Motor neuron (in vitro differentiated cells): ENCODE measurements around the gene TRPT1. TPM values are rescaled to one million over a fixed set of nuclear protein-coding genes. Genes with fewer than 3 reads are reported as not detected.
A peak's percentile ranks its signal among the peaks of the same experiment; 100 is the strongest.

ENCODE experiments used
- ATAC-seq, 8 experiments: fragments of 200-7000 bp; cut with Tn5 transposase; replicated peaks in 6 of 8; 2 replicates each; pipeline ENCODE4 v1.8.0; 2021; ENCODE audit warnings: mild to moderate bottlenecking in 8 of 8, moderate library complexity in 8 of 8
- H3K27ac ChIP-seq, 2 donors: fragments of 250-450 bp; sonication (Bioruptor Pico); 2 replicates each; pipeline ENCODE4 v1.9.0; 2021; ENCODE audit warnings: antibody characterized with exemption in 2 of 2, mild to moderate bottlenecking in 2 of 2, moderate library complexity in 1 of 2
- H3K4me1 ChIP-seq, 2 donors: fragments of 250-450 bp; sonication (Bioruptor Pico); replicated peaks in 1 of 2; 2 replicates each; pipeline ENCODE4 v1.6.1; 2021; ENCODE audit warnings: antibody characterized with exemption in 2 of 2, mild to moderate bottlenecking in 2 of 2, moderate library complexity in 1 of 2
- H3K4me3 ChIP-seq, 5 donors: fragments of 250-450 bp; sonication (Bioruptor Pico); 2 replicates each; pipeline ENCODE4 v1.9.0; 2021; ENCODE audit warnings: antibody characterized with exemption in 5 of 5, mild to moderate bottlenecking in 5 of 5, moderate library complexity in 4 of 5
- WGBS, 10 experiments: fragments of 450-650 bp; shearing (Covaris generic); methylation state at CpG; one replicate each; pipeline ENCODE4 v1.0.0; 2022; 5-methylcytosine and 5-hydroxymethylcytosine counted together
- in situ Hi-C, 9 experiments: fragments of 400-800 bp; cut with MboI; loops; one replicate each; pipeline ENCODE4 v1.15.0; 2021; ENCODE audit warnings: low sequenced_read_pairs in 9 of 9, low pct_unique_long_range_greater_than_20kb in 2 of 9; ENCODE audit not compliant: unreplicated experiment in 9 of 9
- total RNA-seq, 8 experiments: library from RNA; unstranded; fragments of 300-600 nt; gene quantifications; 2 replicates each; pipeline versions ENCODE4 v1.2.3 to v1.2.4, GENCODE V29; 2022

The TRPT1 gene
- total RNA-seq, 8 experiments from 2014 or later, result 31.8 to 59.9 (median 35.5) TPM

DNA sequence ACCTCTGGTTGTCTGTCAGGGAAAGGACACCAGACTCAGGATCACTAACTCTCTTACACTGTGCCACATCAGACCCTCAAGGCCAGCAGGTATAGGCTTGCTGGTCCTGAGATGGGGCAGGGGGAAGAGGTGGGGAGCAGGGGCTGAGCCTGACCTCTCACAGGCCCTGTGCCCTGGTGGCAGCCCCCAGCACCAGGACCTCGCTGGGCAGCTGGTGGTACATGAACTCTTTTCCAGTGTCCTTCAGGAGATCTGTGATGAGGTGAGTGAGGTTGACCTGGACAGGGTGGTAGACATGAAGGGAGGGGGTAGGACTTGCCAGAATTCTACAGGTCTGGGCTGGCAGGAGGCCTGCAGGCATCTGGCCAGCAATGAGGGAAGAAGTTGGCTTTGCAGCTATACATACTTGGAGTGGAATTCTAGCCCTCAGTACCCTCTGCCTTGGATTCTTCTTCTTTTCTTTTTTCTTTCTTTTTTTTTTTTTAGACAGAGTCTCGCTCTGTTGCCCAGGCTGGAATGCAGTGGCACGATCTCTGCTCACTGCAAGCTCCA is 1.5 kb upstream of the TRPT1 start:
- WGBS, 10 experiments, result 20 to 100% (median 80%) methylated on average over 1 to 2 of the region's 3 CpGs; no CpG with 5 or more reads in 5 of the 10 experiments
- Histone ChIP-seq H3K4me1 (peaks cover 27 to 34% of the 10 kb centered on the region in 2 donors), H3K4me3 (peak overlapping the region in 1 of 5 donors; percentile 78), H3K27ac (no peak overlapping the region)
- no peak for ATAC-seq
- in situ Hi-C loops, result no loop called here

- 0 to 68% (median 56%) methylated on average over 1 to 8 of the region's 26 CpGs; no CpG with 5 or more reads in 5 of the 10 experiments for WGBS, 10 experiments
- peak overlapping the region; percentile 77 to 85 for H3K27ac ChIP-seq
- H3K4me3 ChIP-seq, result peak overlapping the region; percentile 61 to 83 (median 73)
- ATAC-seq, result peak; percentile 6 to 24 (median 10)
- in situ Hi-C loops, result no loop called here
- peaks cover 24 to 33% of the 10 kb centered on the region in 2 donors for H3K4me1 ChIP-seq
Observed at GRCh38 chr11:64226507-64227051, 593 bp upstream of the TRPT1 start.

DNA sequence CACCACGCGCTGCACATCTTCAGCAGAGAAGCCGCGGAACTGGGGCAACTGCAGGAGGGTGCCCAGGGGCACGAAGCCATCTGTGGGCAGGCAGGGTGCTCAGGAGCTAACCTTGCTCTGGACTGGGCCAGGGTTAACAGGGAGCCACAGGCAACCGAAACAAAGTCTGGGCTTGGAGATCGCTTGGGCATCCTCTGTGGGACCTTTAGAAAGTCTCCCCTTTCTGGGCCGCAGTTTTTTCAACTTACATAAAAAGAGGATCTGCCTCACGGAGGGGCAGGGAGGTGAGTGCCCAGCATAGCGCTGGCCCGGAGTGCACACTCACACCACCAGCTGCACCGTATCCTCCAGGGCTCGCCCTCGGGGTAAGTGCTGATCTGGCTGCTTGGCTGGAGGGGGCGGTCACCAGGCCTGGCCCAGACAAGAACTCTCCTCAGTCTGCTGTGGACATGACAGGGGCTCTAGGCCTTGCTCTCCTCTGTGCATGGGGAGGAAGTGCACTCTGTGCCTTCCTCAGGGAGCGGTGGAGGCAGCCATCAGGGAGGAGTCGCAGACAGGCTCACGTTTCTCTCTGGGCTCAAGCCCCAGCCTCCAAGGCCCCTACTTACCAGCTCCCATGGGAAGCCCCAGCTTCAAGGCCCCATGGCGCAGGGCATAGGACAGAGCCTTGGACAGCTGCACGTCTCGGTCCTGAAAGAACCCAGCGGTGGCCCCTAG is 937 bp downstream of the TRPT1 start:
- in situ Hi-C loops, result no loop called here
- 47 to 77% (median 67%) methylated on average over 3 to 12 of the region's 22 CpGs; no CpG with 5 or more reads in 4 of the 10 experiments for WGBS, 10 experiments
- Histone ChIP-seq H3K27ac (peak overlapping the region; percentile 77 to 85), H3K4me3 (peak overlapping the region; percentile 61 to 83 (median 73)), H3K4me1 (peaks cover 21 to 29% of the 10 kb centered on the region in 2 donors)
- ATAC-seq, result peak in 4 of 8 experiments; percentile 1 to 8 (median 3)

GRCh38 chr11:64224151-64224890 is 1.7 kb downstream of the TRPT1 start:
- peaks cover 16 to 23% of the 10 kb centered on the region in 2 donors for H3K4me1 ChIP-seq
- no peak overlapping the region for H3K27ac ChIP-seq
- WGBS, 10 experiments, result 90 to 100% (median 95%) methylated on average over 2 to 7 of the region's 17 CpGs; no CpG with 5 or more reads in 6 of the 10 experiments
- in situ Hi-C loops, result no loop called here
- H3K4me3 ChIP-seq, result no peak overlapping the region
- no peak for ATAC-seq

- H3K4me1 ChIP-seq, result peaks cover 14 to 19% of the 10 kb centered on the region in 2 donors
- WGBS, 10 experiments, result 37 to 100% (median 92%) methylated on average over 1 to 9 of the region's 24 CpGs; no CpG with 5 or more reads in 5 of the 10 experiments
- in situ Hi-C loops, result no loop called here
- no peak overlapping the region for H3K27ac ChIP-seq
- H3K4me3 ChIP-seq, result no peak overlapping the region
- no peak for ATAC-seq
Observed at GRCh38 chr11:64223001-64223651, 2.9 kb downstream of the TRPT1 start.

DNA sequence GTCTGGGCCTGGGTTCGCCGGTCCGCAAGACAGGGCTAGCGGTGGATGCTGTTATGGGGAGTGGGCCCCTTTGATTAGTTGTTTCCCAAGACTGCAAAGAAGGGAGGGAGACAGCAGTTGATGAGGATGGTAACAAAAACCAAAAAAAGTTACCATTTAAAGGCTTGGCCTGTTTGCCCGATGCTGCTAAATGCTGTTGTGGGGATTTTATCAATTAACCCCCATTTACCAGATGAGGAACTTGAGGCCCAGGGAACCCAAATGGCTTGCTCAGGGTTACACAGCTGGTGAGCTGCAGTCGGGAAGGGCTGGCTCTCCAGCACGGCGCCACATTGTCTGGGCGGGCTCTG is 3.4 kb downstream of the TRPT1 start:
- in situ Hi-C loops, result no loop called here
- no peak overlapping the region for H3K4me3 ChIP-seq
- H3K4me1 ChIP-seq, result peaks cover 14 to 19% of the 10 kb centered on the region in 2 donors
- WGBS, 10 experiments, result 40 to 100% (median 93%) methylated on average over 1 to 4 of the region's 9 CpGs; no CpG with 5 or more reads in 5 of the 10 experiments
- peak in 2 of 8 experiments; percentile 4 to 7 for ATAC-seq
- no peak overlapping the region for H3K27ac ChIP-seq

DNA sequence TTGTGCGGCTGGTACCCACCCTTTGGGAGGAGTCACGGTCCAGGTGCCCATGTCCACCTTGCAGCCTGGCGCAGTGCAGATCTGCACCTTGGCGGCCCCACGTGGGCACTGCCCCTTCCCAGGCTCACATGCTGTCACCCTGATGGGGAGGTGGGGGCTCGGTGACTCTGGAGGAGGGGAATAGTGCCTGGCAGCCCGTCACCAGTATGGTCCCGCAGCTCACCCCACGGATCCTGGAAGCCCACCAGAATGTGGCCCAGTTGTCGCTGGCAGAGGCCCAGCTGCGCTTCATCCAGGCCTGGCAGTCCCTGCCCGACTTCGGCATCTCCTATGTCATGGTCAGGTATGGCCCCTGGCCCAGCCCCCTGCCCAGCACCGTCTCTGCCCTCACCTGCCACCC is 5.2 kb downstream of the TRPT1 start:
- H3K27ac ChIP-seq, result no peak overlapping the region
- in situ Hi-C loops, result no loop called here
- ATAC-seq, result no peak
- no peak overlapping the region for H3K4me3 ChIP-seq
- WGBS, 10 experiments, result 96% methylated on average over 5 of the region's 14 CpGs; no CpG with 5 or more reads in 9 of the 10 experiments
- H3K4me1 ChIP-seq, result peaks cover 5 to 7% of the 10 kb centered on the region in 2 donors

GRCh38 chr11:64220271-64220670 is 5.7 kb downstream of the TRPT1 start:
- peak in 1 of 8 experiments; percentile 7 for ATAC-seq
- peaks cover 3 to 6% of the 10 kb centered on the region in 2 donors for H3K4me1 ChIP-seq
- in situ Hi-C loops, result no loop called here
- WGBS, 10 experiments, result 90% methylated on average over 2 of the region's 17 CpGs; no CpG with 5 or more reads in 9 of the 10 experiments
- H3K27ac ChIP-seq, result no peak overlapping the region
- no peak overlapping the region for H3K4me3 ChIP-seq

- WGBS, 10 experiments, result 90% methylated on average over 2 of the region's 10 CpGs; no CpG with 5 or more reads in 9 of the 10 experiments
- in situ Hi-C loops, result no loop called here
- H3K27ac ChIP-seq, result no peak overlapping the region
- H3K4me1 ChIP-seq, result peaks cover 0 to under 1% of the 10 kb centered on the region in 2 donors
- peak in 4 of 8 experiments; percentile 4 to 11 (median 6) for ATAC-seq
- no peak overlapping the region for H3K4me3 ChIP-seq
Observed at GRCh38 chr11:64219755-64220154, 6.2 kb downstream of the TRPT1 start.

- H3K4me3 ChIP-seq, result no peak overlapping the region
- no peak overlapping the region for H3K27ac ChIP-seq
- H3K4me1 ChIP-seq, result no peaks in the 10 kb centered on the region
- peak in 5 of 8 experiments; percentile 5 to 25 (median 18) for ATAC-seq
- WGBS, 10 experiments, result 40% methylated on average over 1 of the region's 7 CpGs; no CpG with 5 or more reads in 9 of the 10 experiments
- in situ Hi-C loops, result no loop called here
Observed at GRCh38 chr11:64219354-64219684, 6.7 kb downstream of the TRPT1 start.

GRCh38 chr11:64218628-64219353 is 7.2 kb downstream of the TRPT1 start:
- ATAC-seq, result peak in 3 of 8 experiments; percentile 2 to 19 (median 9)
- in situ Hi-C loops, result no loop called here
- H3K4me1 ChIP-seq, result no peaks in the 10 kb centered on the region
- no peak overlapping the region for H3K27ac ChIP-seq
- no peak overlapping the region for H3K4me3 ChIP-seq
- WGBS, 10 experiments, result 54 to 100% (median 83%) methylated on average over 1 to 6 of the region's 11 CpGs; no CpG with 5 or more reads in 1 of the 10 experiments

DNA sequence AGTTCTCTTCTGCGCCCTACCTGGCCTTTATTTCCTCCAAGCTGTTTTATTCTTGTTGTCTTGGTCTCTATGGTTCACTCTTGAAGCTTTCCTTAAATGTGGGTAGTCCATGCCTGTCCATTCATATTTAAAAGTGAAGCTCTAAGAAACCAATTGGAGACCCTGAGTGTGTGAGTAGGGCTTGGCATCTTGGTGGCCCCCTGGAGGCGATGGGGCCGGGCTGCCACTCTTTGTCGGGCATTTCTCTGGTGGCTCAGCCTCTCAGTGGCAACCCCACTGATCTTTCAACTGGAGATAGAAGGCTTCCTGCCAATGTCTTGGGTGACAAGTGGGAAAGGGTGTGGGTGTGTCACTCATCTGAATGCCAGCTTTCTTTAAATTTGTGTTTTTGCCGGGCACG is 9.1 kb downstream of the TRPT1 start:
- in situ Hi-C loops, result no loop called here
- Histone ChIP-seq H3K27ac (no peak overlapping the region), H3K4me1 (no peaks in the 10 kb centered on the region), H3K4me3 (no peak overlapping the region)
- no peak for ATAC-seq
- WGBS, 10 experiments, result 56 to 100% (median 100%) methylated on average over 2 to 4 of the region's 6 CpGs; no CpG with 5 or more reads in 5 of the 10 experiments
